ENCODE data around the gene WNT9A.
"Not testable (repeated sequence)": the region's sequence is repeated elsewhere in the genome, so short reads cannot be mapped to it uniquely, and the experiment has no call there.

WNT9A gene

DNA sequence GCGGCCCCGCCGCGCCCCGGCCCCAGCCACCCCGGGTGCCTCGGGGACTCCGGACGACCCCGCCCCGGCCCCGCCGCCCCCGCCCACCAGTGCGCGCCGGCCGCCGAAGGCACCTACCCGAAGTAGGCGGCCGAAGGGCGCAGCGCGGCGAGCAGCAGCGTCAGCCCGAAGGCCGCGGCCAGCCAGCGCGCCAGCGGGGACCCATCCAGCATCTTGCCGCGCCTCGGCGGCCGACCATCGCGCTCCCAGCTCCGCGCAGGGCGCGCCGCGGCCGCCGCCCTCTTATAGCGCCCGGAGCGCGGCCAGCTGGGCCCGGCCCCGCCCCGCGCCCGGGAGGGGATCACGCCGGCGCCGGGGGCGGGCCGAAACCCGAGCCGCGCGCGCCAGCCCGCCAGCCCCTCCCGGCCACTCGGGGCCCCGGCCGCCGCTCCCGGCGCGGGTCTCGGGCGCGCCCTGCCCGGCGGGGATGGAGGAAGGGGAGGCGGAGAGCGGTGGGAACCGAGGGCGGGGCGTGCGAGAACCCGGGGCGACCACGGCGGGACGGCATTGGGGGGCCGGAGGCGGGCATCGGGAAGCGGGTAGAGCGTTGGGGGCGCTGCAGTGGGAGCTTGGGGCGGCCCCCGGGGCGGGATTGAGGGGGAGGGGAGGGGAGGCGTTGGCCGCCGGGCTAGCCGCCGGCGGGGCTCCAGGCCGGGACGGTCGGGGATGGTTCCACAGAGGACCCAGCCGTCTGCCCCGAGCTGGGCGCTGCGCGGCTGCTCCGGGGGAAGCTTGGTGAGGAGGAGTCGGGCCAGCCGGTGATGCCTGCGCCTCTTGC, at the start of gene WNT9A:
Gene WNT9A (minus strand): TSS at position 257 of the 817 bp plus-strand sequence. CDS start 45 bp downstream, at position 212.
- DNase-seq (ENCODE audit: low spot score): no peak

GRCh38 chr1:227996187-227996950, 48.6 kb upstream of the WNT9A start:
- DNase-seq (ENCODE audit: low spot score): no peak

DNA sequence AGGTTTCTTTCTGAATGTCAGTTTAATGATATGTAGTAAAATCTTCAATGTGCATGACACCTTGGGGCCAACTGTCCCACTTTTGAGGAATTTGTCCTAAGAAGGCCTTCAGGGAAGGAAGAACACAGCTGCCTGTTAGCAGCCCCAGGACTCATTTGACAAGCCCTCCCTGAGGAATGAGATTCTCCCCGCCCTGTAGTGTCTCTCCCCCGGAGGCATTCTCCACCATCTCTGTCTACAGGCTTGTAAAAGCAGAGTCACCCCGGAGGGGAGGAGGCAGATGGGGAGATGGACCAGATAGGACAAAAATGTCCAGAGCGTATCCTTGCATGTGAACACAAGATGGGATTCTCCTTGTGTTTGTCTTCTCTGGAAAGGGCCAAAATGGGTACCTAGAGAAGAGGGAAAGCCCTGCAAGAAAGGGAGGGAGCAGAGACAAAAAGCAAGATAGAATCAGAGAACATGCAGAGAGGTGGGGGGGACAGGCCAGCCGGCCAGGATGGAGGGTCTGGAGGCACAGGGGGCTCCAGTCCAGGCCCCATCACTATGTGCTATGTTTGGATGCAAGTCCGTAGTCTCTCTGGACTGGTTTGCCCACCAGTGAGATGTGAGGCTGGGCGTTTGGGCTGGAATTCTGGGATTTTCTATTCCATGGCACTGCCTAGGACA, 47.0 kb upstream of the WNT9A start:
- no peak for DNase-seq (ENCODE audit: low spot score)

GRCh38 chr1:227987181-227987580, 39.4 kb upstream of the WNT9A start:
- no peak for DNase-seq (ENCODE audit: low spot score)

DNA sequence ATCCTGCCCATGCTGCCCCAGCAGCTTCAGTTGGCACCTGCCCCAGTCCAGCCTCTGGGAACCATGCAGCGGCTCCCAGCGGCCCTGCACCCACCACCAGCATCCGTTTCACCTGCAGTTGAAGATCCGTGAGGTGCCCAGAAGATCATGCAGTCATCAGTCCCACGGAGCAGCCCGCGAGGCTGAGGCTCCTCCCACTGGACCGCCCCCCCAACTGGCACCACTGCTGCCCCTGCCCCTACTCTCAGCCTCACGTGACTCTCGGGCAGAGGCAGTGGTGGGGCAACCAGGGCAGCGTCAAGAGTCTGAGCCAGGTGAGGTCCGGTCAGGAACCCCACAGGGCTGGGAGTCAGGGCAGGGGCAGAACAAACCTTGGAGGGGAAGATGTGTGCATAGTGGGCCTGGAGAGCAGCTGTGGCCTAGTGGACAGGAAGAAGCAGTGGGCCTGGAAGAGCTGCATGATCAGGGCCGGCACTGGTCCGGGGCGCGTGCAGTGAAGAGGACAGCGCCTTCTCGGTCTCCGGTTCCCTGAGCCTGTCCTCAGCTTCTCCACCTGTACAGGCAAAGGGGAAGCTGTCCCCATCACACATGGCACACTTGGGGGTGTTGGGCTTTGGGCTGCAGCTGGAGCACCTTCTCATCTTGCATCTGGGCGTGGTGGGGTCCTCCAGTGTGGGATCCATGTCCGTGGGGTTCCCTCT, 28.0 kb upstream of the WNT9A start:
- DNase-seq (ENCODE audit: low spot score): not testable (repeated sequence)

DNA sequence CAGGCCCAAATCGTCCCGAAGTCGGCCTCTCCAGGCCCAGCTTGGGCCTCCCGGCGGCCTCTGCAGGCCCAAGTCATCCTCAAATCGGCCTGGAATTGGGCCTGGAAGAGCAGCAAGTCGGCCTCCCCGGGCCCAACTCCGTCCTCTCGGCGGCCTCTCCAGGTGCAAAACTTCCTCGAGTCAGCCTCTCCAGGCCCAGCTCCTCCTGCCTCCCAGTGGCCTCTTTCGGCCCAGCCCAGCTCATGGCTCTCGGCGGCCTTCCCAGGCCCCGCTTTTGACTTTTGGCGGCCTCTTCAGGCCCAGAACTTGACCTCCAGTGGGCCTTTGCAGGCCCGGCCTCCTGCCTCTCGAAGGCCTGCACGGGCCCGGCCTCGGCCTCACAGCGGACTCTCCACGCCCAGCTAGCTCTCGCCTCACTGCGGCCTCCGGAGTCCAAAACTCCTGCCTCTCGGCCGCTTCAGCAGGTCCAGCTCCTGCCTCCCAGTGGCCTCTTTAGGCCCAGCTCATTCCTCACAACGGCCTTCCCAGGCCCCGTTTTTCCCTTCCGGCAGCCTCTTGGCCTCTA, 26.1 kb upstream of the WNT9A start:
- not testable (repeated sequence) for DNase-seq (ENCODE audit: low spot score)

GRCh38 chr1:227972843-227973374, 25.2 kb upstream of the WNT9A start:
- not testable (repeated sequence) for DNase-seq (ENCODE audit: low spot score)

GRCh38 chr1:227972283-227972679, 24.5 kb upstream of the WNT9A start:
- not testable (repeated sequence) for DNase-seq (ENCODE audit: low spot score)

- not testable (repeated sequence) for DNase-seq (ENCODE audit: low spot score)
These were observed 24.0 kb upstream of the WNT9A start for GRCh38 chr1:227971643-227972282.

GRCh38 chr1:227971216-227971615, 23.5 kb upstream of the WNT9A start:
- DNase-seq (ENCODE audit: low spot score): not testable (repeated sequence)

- DNase-seq (ENCODE audit: low spot score): not testable (repeated sequence)
These were observed 22.6 kb upstream of the WNT9A start for GRCh38 chr1:227970076-227970995.

- DNase-seq (ENCODE audit: low spot score): not testable (repeated sequence)
These were observed 20.1 kb upstream of the WNT9A start for GRCh38 chr1:227967815-227968214.

DNA sequence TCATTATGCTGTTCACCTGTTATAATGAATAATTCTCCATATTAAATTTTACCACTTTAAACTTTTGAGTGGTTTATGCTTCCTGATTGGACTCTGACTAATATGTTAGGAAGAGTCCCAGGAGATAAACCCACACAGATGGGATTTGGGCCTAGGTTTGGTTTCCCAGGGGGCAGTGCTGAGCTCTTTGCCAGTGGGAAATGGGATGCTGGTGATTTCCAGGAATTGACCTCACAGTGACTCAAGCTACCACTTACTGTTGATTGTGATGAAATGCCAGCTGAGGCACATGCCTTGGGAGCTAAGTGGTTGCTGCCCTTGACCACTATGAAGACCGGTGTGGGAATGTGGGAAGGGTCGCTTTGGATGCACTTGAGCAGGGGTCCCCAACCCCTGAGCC, 19.0 kb upstream of the WNT9A start:
- DNase-seq (ENCODE audit: low spot score): not testable (repeated sequence)

- no peak for DNase-seq (ENCODE audit: low spot score)
These were observed 14.1 kb upstream of the WNT9A start for GRCh38 chr1:227961651-227962466.

DNA sequence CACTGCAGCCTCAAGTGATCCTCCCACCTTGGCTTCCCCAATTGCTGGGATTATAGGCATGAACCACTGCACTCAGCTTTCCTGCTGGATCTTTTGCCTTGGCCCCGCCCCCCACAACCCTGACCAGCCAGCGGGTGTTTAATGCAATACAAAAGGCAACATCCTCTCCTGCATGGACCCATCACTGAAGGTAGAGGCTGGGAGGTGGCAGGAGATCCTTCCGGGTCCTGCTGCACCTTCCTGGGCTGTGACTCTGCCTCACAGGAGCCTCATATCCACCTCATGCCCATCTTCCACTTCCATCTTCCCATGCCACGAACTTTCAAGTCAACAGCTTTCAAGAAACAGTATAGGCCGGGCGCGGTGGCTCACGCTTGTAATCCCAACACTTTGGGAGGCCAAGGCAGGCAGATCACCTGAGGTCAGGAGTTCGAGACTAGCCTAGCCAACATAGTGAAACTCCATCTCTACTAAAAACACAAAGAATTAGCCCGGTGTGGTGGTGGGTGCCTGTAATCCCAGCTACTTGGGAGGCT, 11.7 kb upstream of the WNT9A start:
- no peak for DNase-seq (ENCODE audit: low spot score)

GRCh38 chr1:227958617-227959324, 11.0 kb upstream of the WNT9A start:
- DNase-seq (ENCODE audit: low spot score): no peak

DNA sequence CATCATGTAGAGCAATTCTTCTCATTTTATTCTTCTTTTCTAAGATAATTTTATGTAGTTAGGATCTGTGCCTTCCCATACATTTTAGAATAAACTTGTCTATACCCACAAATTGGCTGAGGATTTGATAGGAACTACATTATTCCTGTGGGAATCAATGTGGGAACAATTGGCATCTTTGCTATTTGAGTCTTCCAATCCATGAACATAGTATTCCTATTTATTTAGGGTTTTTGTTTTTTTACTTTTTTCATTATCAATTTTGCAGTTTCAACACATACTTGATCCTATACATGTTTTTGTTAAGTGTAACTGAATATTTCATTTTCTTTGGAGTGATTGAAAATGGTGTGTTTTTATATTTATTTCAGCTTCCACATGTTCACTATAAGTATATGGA, 8.1 kb upstream of the WNT9A start:
- no peak for DNase-seq (ENCODE audit: low spot score)
